ENCODE data around the gene NHS. TPM values are rescaled to one million over a fixed set of nuclear protein-coding genes. Genes with fewer than 3 reads are reported as not detected.

Gene NHS
- total RNA-seq, 3 donors from 2014 or later: 8.5 to 11.2 (median 8.8) TPM

GRCh38 chrX:17377795-17378194 lies 2.8 kb downstream of the NHS start:
- Histone ChIP-seq H3K27ac (peak overlapping the region in 1 of 2 donors; percentile 38), H3K27me3 (peaks cover 0 to 23% of the 10 kb centered on the region in 2 donors), H3K4me1 (no peaks in the 10 kb centered on the region), H3K4me3 (peak overlapping the region; percentile 57 to 75 (median 62)), H3K9me3 (peaks cover 0 to 21% of the 10 kb centered on the region in 2 donors), H3K36me3 (no peaks in the 10 kb centered on the region)
- DNase-seq (ENCODE audit: low spot score in 2 of 2): no peak
- no peak for TF ChIP-seq POLR2AphosphoS5 (IDR thresholded peaks at IDR 0.05)
- TF ChIP-seq CTCF (IDR thresholded peaks at IDR 0.05): no peak
- TF ChIP-seq POLR2A (IDR thresholded peaks at IDR 0.05): no peak
- intact Hi-C loops (cut with DNase I; ENCODE audit: low total_unique reads): no loop called here

- intact Hi-C loops (cut with DNase I; ENCODE audit: low total_unique reads): no loop called here
- Histone ChIP-seq H3K9me3 (peaks cover 0 to 22% of the 10 kb centered on the region in 2 donors), H3K27ac (no peak overlapping the region), H3K4me1 (no peaks in the 10 kb centered on the region), H3K4me3 (no peak overlapping the region), H3K36me3 (no peaks in the 10 kb centered on the region), H3K27me3 (peaks cover 0 to 23% of the 10 kb centered on the region in 2 donors)
- no peak for DNase-seq (ENCODE audit: low spot score in 2 of 2)
- no peak for TF ChIP-seq POLR2AphosphoS5 (IDR thresholded peaks at IDR 0.05)
- no peak for TF ChIP-seq CTCF (IDR thresholded peaks at IDR 0.05)
- TF ChIP-seq POLR2A (IDR thresholded peaks at IDR 0.05): no peak
These were observed 5.2 kb downstream of the NHS start for GRCh38 chrX:17380221-17380620.

- Histone ChIP-seq H3K9me3 (no peaks in the 10 kb centered on the region), H3K4me3 (no peak overlapping the region), H3K27me3 (peaks cover 0 to 14% of the 10 kb centered on the region in 2 donors), H3K36me3 (no peaks in the 10 kb centered on the region), H3K4me1 (no peaks in the 10 kb centered on the region), H3K27ac (no peak overlapping the region)
- DNase-seq (ENCODE audit: low spot score in 2 of 2): no peak
- intact Hi-C loops (cut with DNase I; ENCODE audit: low total_unique reads): no loop called here
- no peak for TF ChIP-seq POLR2AphosphoS5 (IDR thresholded peaks at IDR 0.05)
- TF ChIP-seq CTCF (IDR thresholded peaks at IDR 0.05): no peak
- no peak for TF ChIP-seq POLR2A (IDR thresholded peaks at IDR 0.05)
These were observed 15.4 kb downstream of the NHS start for GRCh38 chrX:17390419-17390850.

- DNase-seq (ENCODE audit: low spot score in 2 of 2): no peak
- H3K27ac ChIP-seq: no peak overlapping the region
- intact Hi-C loops (cut with DNase I; ENCODE audit: low total_unique reads): no loop called here
- TF ChIP-seq CTCF (IDR thresholded peaks at IDR 0.05) (no peak), POLR2AphosphoS5 (IDR thresholded peaks at IDR 0.05) (no peak), POLR2A (IDR thresholded peaks at IDR 0.05) (no peak)
- no peaks in the 10 kb centered on the region for H3K9me3 ChIP-seq
- no peaks in the 10 kb centered on the region for H3K27me3 ChIP-seq
- no peak overlapping the region for H3K4me3 ChIP-seq
- no peaks in the 10 kb centered on the region for H3K36me3 ChIP-seq
- H3K4me1 ChIP-seq: no peaks in the 10 kb centered on the region
These were observed 20.2 kb downstream of the NHS start for GRCh38 chrX:17395154-17395553.

- Histone ChIP-seq H3K36me3 (no peaks in the 10 kb centered on the region), H3K4me3 (no peak overlapping the region), H3K27me3 (no peaks in the 10 kb centered on the region), H3K4me1 (no peaks in the 10 kb centered on the region), H3K27ac (no peak overlapping the region), H3K9me3 (no peaks in the 10 kb centered on the region)
- no peak for TF ChIP-seq CTCF (IDR thresholded peaks at IDR 0.05)
- no peak for TF ChIP-seq POLR2AphosphoS5 (IDR thresholded peaks at IDR 0.05)
- TF ChIP-seq POLR2A (IDR thresholded peaks at IDR 0.05): no peak
- intact Hi-C loops (cut with DNase I; ENCODE audit: low total_unique reads): no loop called here
- no peak for DNase-seq (ENCODE audit: low spot score in 2 of 2)
These were observed 22.1 kb downstream of the NHS start for GRCh38 chrX:17397074-17397473.
